H9 (cell line): Measurements from ENCODE around the gene PAGE2B. TPM values are rescaled to one million over a fixed set of nuclear protein-coding genes. Genes with fewer than 3 reads are reported as not detected.

Source experiments
- DNase-seq: peaks from one replicate; pipeline ENCODE4 v3.0.0-alpha.2; 2017
- H2AFZ ChIP-seq: one replicate; pipeline ENCODE4 v1.6.1; 2013; ENCODE audit warnings: mild to moderate bottlenecking, low read length, control low read depth, moderate library complexity
- H2AK5ac ChIP-seq: 2 replicates; pipeline ENCODE4 v1.6.1; 2013; ENCODE audit warnings: low read length, control low read depth, mixed read lengths; ENCODE audit not compliant: insufficient read length
- H2BK120ac ChIP-seq: one replicate; pipeline ENCODE4 v1.6.1; 2013; ENCODE audit warnings: low read depth, mild to moderate bottlenecking, low read length, control low read depth, inconsistent platforms; ENCODE audit not compliant: poor library complexity, severe bottlenecking
- H2BK12ac ChIP-seq: 2 replicates; pipeline ENCODE4 v1.6.1; 2013; ENCODE audit warnings: low read length, control low read depth, mixed read lengths, low read depth; ENCODE audit not compliant: insufficient read length
- H2BK15ac ChIP-seq: 2 replicates; pipeline ENCODE4 v1.6.1; 2013; ENCODE audit warnings: low read depth, low read length, control low read depth
- H2BK20ac ChIP-seq: one replicate; pipeline ENCODE4 v1.6.1; 2013; ENCODE audit warnings: low read depth, mild to moderate bottlenecking, low read length, control low read depth, inconsistent platforms; ENCODE audit not compliant: poor library complexity, severe bottlenecking
- H2BK5ac ChIP-seq: 2 replicates; pipeline ENCODE4 v1.6.1; 2013; ENCODE audit warnings: low read length, control low read depth, mixed read lengths; ENCODE audit not compliant: insufficient read length
- H3K14ac ChIP-seq: 2 replicates; pipeline ENCODE4 v1.6.1; 2013; ENCODE audit warnings: low read length, control low read depth; ENCODE audit not compliant: insufficient read depth
- H3K18ac ChIP-seq: 2 replicates; pipeline ENCODE4 v1.6.1; 2013; ENCODE audit warnings: low read depth, mild to moderate bottlenecking, mixed read lengths, low read length, control low read depth; ENCODE audit not compliant: insufficient read length
- H3K23ac ChIP-seq: 2 replicates; pipeline ENCODE4 v1.6.1; 2013; ENCODE audit warnings: low read length, control low read depth, mixed read lengths, low read depth; ENCODE audit not compliant: insufficient read length
- H3K23me2 ChIP-seq: 2 replicates; pipeline ENCODE4 v1.6.1; 2013; ENCODE audit warnings: low read depth, mild to moderate bottlenecking, mixed read lengths, low read length, control low read depth; ENCODE audit not compliant: insufficient read length, poor library complexity, severe bottlenecking
- H3K27ac ChIP-seq: 2 replicates; pipeline ENCODE4 v1.5.1; 2013; ENCODE audit warnings: low read length, control low read depth, mixed read lengths, low read depth; ENCODE audit not compliant: insufficient read length
- H3K27me3 ChIP-seq: 2 replicates; pipeline ENCODE4 v1.6.1; 2013; ENCODE audit warnings: low read length, control low read depth, inconsistent platforms; ENCODE audit not compliant: insufficient read depth
- H3K4ac ChIP-seq: 2 replicates; pipeline ENCODE4 v1.6.1; 2013; ENCODE audit warnings: low read depth, mild to moderate bottlenecking, control low read depth, inconsistent platforms, low read length, moderate library complexity
- H3K4me1 ChIP-seq: 2 replicates; pipeline ENCODE4 v1.6.1; 2013; ENCODE audit warnings: low read length, control low read depth, inconsistent platforms; ENCODE audit not compliant: insufficient read depth
- H3K4me2 ChIP-seq: 2 replicates; pipeline ENCODE4 v1.6.1; 2013; ENCODE audit warnings: low read length, control low read depth, mixed read lengths; ENCODE audit not compliant: insufficient read length, insufficient read depth
- H3K56ac ChIP-seq: 2 replicates; pipeline ENCODE4 v1.6.1; 2013; ENCODE audit warnings: low read depth, mild to moderate bottlenecking, mixed read lengths, low read length, control low read depth; ENCODE audit not compliant: insufficient read length
- H3K79me1 ChIP-seq: 2 replicates; pipeline ENCODE4 v1.6.1; 2013; ENCODE audit warnings: low read depth, mild to moderate bottlenecking, moderate library complexity, low read length, control low read depth, inconsistent platforms; ENCODE audit not compliant: insufficient read depth, poor library complexity, severe bottlenecking
- H3K79me2 ChIP-seq: 2 replicates; pipeline ENCODE4 v1.6.1; 2013; ENCODE audit warnings: low read length, control low read depth, inconsistent platforms; ENCODE audit not compliant: insufficient read depth
- H3K9ac ChIP-seq: 2 replicates; pipeline ENCODE4 v1.6.1; 2013; ENCODE audit warnings: low read length, control low read depth, mixed read lengths; ENCODE audit not compliant: insufficient read length; ENCODE audit errors: extremely low read depth
- H3K9me3 ChIP-seq: one replicate; pipeline ENCODE4 v1.6.1; 2013; ENCODE audit warnings: low read depth, low read length, inconsistent platforms; ENCODE audit not compliant: control insufficient read depth
- H3T11ph ChIP-seq: one replicate; pipeline ENCODE4 v1.6.1; 2013; ENCODE audit warnings: mild to moderate bottlenecking, low read length, control low read depth, inconsistent platforms
- H4K20me1 ChIP-seq: one replicate; pipeline ENCODE4 v1.6.1; 2013; ENCODE audit not compliant: control insufficient read depth, insufficient read length, insufficient read depth
- H4K5ac ChIP-seq: 2 replicates; pipeline ENCODE4 v1.6.1; 2013; ENCODE audit warnings: low read depth, mild to moderate bottlenecking, mixed read lengths, low read length, control low read depth; ENCODE audit not compliant: insufficient read length
- H4K8ac ChIP-seq: replicated peaks from 2 replicates; pipeline ENCODE4 v1.6.1; 2013; ENCODE audit warnings: low read length, control low read depth, mixed read lengths, low read depth; ENCODE audit not compliant: insufficient read length
- H4K91ac ChIP-seq: 2 replicates; pipeline ENCODE4 v1.6.1; 2013; ENCODE audit warnings: low read depth, mild to moderate bottlenecking, moderate library complexity, mixed read lengths, low read length, control low read depth; ENCODE audit not compliant: insufficient read length
- H3K27ac Mint-ChIP-seq, 3 experiments: 2 replicates in 2 of 3; 3 replicates in 1 of 3; pipeline ENCODE4 v1.8.0; 2020 to 2021; ENCODE audit warnings: mixed read lengths in 3 of 3, mild to moderate bottlenecking in 1 of 3, moderate library complexity in 1 of 3
- H3K27me3 Mint-ChIP-seq: 2 replicates; pipeline ENCODE4 v1.8.0; 2021; ENCODE audit warnings: low read depth, mild to moderate bottlenecking, moderate library complexity, mixed read lengths
- H3K36me3 Mint-ChIP-seq, 3 experiments: 2 replicates in 2 of 3; 3 replicates in 1 of 3; pipeline ENCODE4 v1.8.0; 2020 to 2021; ENCODE audit warnings: low read depth in 3 of 3, mixed read lengths in 3 of 3; ENCODE audit not compliant: insufficient read depth in 1 of 3
- H3K4me1 Mint-ChIP-seq, 2 experiments: 2 replicates each; pipeline ENCODE4 v1.8.0; 2020; ENCODE audit warnings: mixed read lengths in 2 of 2
- H3K4me3 Mint-ChIP-seq, 2 experiments: 2 replicates in 1 of 2; 3 replicates in 1 of 2; pipeline ENCODE4 v1.8.0; 2020 to 2021; ENCODE audit warnings: mild to moderate bottlenecking in 2 of 2, mixed read lengths in 2 of 2, moderate library complexity in 1 of 2
- H3K9me3 Mint-ChIP-seq, 2 experiments: 2 replicates in 1 of 2; 3 replicates in 1 of 2; pipeline ENCODE4 v1.8.0; 2020; ENCODE audit warnings: mild to moderate bottlenecking in 2 of 2, mixed read lengths in 2 of 2, moderate library complexity in 1 of 2
- WGBS: extraction: QIAGEN DNeasy Blood & Tissue Kit; methylation state at CpG from one replicate; pipeline ENCODE4 v1.1.7; 2013; ENCODE audit warnings: missing lambda C conversion rate, low lambda C conversion rate, mixed read lengths; ENCODE audit not compliant: insufficient read length; ENCODE audit errors: extremely low coverage; 5-methylcytosine and 5-hydroxymethylcytosine counted together
- total RNA-seq: library from RNA; stranded (reverse); gene quantifications from 2 replicates; pipeline ENCODE4 v1.2.1, GENCODE V29; 2021
- TF ChIP-seq, protein P1 (sequence below): fragments of 200-600 bp; sonication (generic); conservative IDR thresholded peaks from 3 replicates; pipeline ENCODE4 v1.8.0; 2021; ENCODE audit warnings: antibody characterized with exemption, mild to moderate bottlenecking

PAGE2B gene
- total RNA-seq, 1 experiment from 2014 or later = not detected

DNA sequence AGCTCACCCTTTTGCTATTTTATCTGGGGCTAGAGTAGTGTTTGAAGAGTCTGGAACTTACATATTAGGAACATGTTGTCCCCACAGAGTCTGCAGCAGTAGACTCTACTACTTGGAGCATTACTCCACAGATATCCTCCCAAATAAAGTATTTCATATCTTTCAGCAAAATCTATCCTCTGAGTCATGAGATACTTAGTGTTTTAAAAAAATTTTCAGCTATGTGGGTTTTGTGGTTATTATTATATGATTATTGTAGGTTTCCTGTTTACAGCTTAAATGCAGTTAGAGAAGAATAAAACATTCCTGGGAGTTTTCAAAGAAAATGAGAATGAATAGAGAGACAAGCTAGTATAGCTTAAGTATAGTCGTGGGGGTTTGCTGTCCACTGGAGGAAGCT lies 44.9 kb downstream of the PAGE2B start:
- Histone ChIP-seq H3K23me2 (no peaks in the 10 kb centered on the region), H3K9ac (no peak overlapping the region), H3K14ac (no peak overlapping the region), H4K8ac (no peak overlapping the region), H4K91ac (no peak overlapping the region), H3K79me2 (no peaks in the 10 kb centered on the region), H4K20me1 (no peaks in the 10 kb centered on the region), H3K79me1 (no peaks in the 10 kb centered on the region), H3K4me2 (no peak overlapping the region), H2BK12ac (no peak overlapping the region), H2AFZ (no peak overlapping the region), H3K4me1 (no peaks in the 10 kb centered on the region), H3K56ac (no peak overlapping the region), H3K9me3 (peaks cover 62% of the 10 kb centered on the region), H2BK120ac (no peak overlapping the region), H2BK15ac (no peak overlapping the region), H2BK20ac (no peak overlapping the region), H3K23ac (no peak overlapping the region), H2AK5ac (no peak overlapping the region), H3K18ac (no peak overlapping the region), H3T11ph (no peak overlapping the region), H4K5ac (no peak overlapping the region), H3K27me3 (no peaks in the 10 kb centered on the region), H2BK5ac (no peak overlapping the region), H3K4ac (no peak overlapping the region), H3K27ac (no peak overlapping the region)
- peaks cover 13% of the 10 kb centered on the region for H3K27me3 Mint-ChIP-seq
- H3K4me1 Mint-ChIP-seq = no peaks in the 10 kb centered on the region
- H3K27ac Mint-ChIP-seq = no peak overlapping the region
- no peak for DNase-seq
- no peaks in the 10 kb centered on the region; a peak in 2 of 7 replicates for H3K36me3 Mint-ChIP-seq
- no peak overlapping the region for H3K4me3 Mint-ChIP-seq
- no CpG with 5 or more reads among the region's 1 CpG for WGBS
- H3K9me3 Mint-ChIP-seq = peaks cover 79 to 88% of the 10 kb centered on the region in 2 experiments
- TF ChIP-seq, protein P1, sequence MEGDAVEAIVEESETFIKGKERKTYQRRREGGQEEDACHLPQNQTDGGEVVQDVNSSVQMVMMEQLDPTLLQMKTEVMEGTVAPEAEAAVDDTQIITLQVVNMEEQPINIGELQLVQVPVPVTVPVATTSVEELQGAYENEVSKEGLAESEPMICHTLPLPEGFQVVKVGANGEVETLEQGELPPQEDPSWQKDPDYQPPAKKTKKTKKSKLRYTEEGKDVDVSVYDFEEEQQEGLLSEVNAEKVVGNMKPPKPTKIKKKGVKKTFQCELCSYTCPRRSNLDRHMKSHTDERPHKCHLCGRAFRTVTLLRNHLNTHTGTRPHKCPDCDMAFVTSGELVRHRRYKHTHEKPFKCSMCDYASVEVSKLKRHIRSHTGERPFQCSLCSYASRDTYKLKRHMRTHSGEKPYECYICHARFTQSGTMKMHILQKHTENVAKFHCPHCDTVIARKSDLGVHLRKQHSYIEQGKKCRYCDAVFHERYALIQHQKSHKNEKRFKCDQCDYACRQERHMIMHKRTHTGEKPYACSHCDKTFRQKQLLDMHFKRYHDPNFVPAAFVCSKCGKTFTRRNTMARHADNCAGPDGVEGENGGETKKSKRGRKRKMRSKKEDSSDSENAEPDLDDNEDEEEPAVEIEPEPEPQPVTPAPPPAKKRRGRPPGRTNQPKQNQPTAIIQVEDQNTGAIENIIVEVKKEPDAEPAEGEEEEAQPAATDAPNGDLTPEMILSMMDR = no peak
